PC-3 (cell line): ENCODE data around the gene ALG12.

Experiments used
- EZH2 ChIP-seq: fragments of 300-600 bp; sonication (generic); IDR thresholded peaks from one replicate; pipeline ENCODE4 v1.6.1; 2017; ENCODE audit warnings: antibody characterized with exemption, mild to moderate bottlenecking, low read length; ENCODE audit not compliant: unreplicated experiment
- TF ChIP-seq, protein P1 (sequence below): fragments of 300-600 bp; sonication (generic); conservative IDR thresholded peaks from 2 replicates; pipeline ENCODE4 v1.5.1; 2017; ENCODE audit warnings: antibody characterized with exemption, low read depth, mild to moderate bottlenecking, low read length

GRCh38 chr22:49941507-49942316, 23.5 kb upstream of the ALG12 start:
- TF ChIP-seq EZH2: no peak
- TF ChIP-seq, protein P1, sequence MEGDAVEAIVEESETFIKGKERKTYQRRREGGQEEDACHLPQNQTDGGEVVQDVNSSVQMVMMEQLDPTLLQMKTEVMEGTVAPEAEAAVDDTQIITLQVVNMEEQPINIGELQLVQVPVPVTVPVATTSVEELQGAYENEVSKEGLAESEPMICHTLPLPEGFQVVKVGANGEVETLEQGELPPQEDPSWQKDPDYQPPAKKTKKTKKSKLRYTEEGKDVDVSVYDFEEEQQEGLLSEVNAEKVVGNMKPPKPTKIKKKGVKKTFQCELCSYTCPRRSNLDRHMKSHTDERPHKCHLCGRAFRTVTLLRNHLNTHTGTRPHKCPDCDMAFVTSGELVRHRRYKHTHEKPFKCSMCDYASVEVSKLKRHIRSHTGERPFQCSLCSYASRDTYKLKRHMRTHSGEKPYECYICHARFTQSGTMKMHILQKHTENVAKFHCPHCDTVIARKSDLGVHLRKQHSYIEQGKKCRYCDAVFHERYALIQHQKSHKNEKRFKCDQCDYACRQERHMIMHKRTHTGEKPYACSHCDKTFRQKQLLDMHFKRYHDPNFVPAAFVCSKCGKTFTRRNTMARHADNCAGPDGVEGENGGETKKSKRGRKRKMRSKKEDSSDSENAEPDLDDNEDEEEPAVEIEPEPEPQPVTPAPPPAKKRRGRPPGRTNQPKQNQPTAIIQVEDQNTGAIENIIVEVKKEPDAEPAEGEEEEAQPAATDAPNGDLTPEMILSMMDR: no peak
